K562 (cell line): ENCODE data around the gene ENSA. TPM values are rescaled to one million over a fixed set of nuclear protein-coding genes. Genes with fewer than 3 reads are reported as not detected.

Experiments used
- CHD7 ChIP-seq: fragments of 200-600 bp; sonication (generic); IDR thresholded peaks from one replicate; pipeline ENCODE4 v1.6.1; 2012; ENCODE audit warnings: mild to moderate bottlenecking, low read depth, low read length, inconsistent platforms
- KAT7 ChIP-seq: sonication (generic); formaldehyde crosslinking; IDR thresholded peaks from 2 replicates; pipeline ENCODE4 v1.8.0; 2022; ENCODE audit warnings: missing genetic modification reagents, mild to moderate bottlenecking, borderline replicate concordance
- NFE2 ChIP-seq: IDR thresholded peaks from 2 replicates; pipeline ENCODE4 v1.6.1; 2014; ENCODE audit warnings: antibody characterized with exemption, low read depth
- PCBP2 ChIP-seq: fragments of 200-400 bp; formaldehyde crosslinking; IDR thresholded peaks from 2 replicates; pipeline ENCODE4 v1.6.1; 2018; ENCODE audit warnings: low read length, low read depth, mild to moderate bottlenecking, moderate library complexity; ENCODE audit not compliant: poor library complexity, severe bottlenecking
- POLR2AphosphoS5 ChIP-seq: IDR thresholded peaks from 2 replicates; pipeline ENCODE4 v1.6.1; 2011; ENCODE audit warnings: mild to moderate bottlenecking, low read depth, low read length, moderate library complexity; ENCODE audit not compliant: control insufficient read depth, insufficient read depth
- WHSC1 ChIP-seq: IDR thresholded peaks from one replicate; pipeline ENCODE4 v1.6.1; 2012; ENCODE audit warnings: low read length, control low read depth, inconsistent platforms
- polyA plus RNA-seq, 8 experiments: library from polyadenylated mRNA; depleted of rRNA in 4 of 8; stranded (reverse) in 5 of 8; unstranded in 3 of 8; fragments of >200 nt; fragmentation: Nextera tagmentation in 2 of 8; fragmentation: Illumina TruSeq in 1 of 8; extraction: Ambion mirVana in 2 of 8; extraction: Trizol in 1 of 8; gene quantifications; 2 replicates each; pipeline versions ENCODE4 v1.2.1 to v1.2.3, GENCODE V29; 2011 to 2014; ENCODE audit warnings: inconsistent platforms in 1 of 8, missing spikeins in 1 of 8
- total RNA-seq, 7 experiments: library from RNA; depleted of rRNA in 6 of 7; stranded (reverse); fragments of >200 nt in 6 of 7; fragmentation: Illumina TruSeq in 2 of 7; extraction: Trizol in 2 of 7; gene quantifications; 2 replicates each; pipeline versions ENCODE4 v1.2.1 to v1.2.3, GENCODE V29; 2011 to 2021; ENCODE audit warnings: low replicate concordance in 1 of 7
- TF ChIP-seq, protein P1 (sequence below): fragments of 450-650 bp; formaldehyde crosslinking; IDR thresholded peaks from 2 replicates; pipeline ENCODE4 v1.4.0; 2020; ENCODE audit warnings: mild to moderate bottlenecking
- TF ChIP-seq, protein P2 (sequence below): conservative IDR thresholded peaks from 2 replicates; pipeline ENCODE4 v1.6.1; 2011; ENCODE audit warnings: low read depth, mild to moderate bottlenecking, low read length; ENCODE audit not compliant: control insufficient read depth

The ENSA gene
- total and polyA plus RNA-seq, 9 of the 15 experiments (the other 6 are each of a cell fraction or from before 2014, with no cell fraction given) = 68.1 to 605 (median 188) TPM

GRCh38 chr1:150629115-150629928 is at the start of gene ENSA (continued):
- TF ChIP-seq CHD7 (no peak), KAT7 (CRISPR knock-in tag) (no peak; the same call in 1 of the 2 replicates), NFE2 (no peak), PCBP2 (no peak), POLR2AphosphoS5 (peak; percentile 68; the same call in 1 of the 2 replicates), WHSC1 (no peak)
- TF ChIP-seq, protein P1, sequence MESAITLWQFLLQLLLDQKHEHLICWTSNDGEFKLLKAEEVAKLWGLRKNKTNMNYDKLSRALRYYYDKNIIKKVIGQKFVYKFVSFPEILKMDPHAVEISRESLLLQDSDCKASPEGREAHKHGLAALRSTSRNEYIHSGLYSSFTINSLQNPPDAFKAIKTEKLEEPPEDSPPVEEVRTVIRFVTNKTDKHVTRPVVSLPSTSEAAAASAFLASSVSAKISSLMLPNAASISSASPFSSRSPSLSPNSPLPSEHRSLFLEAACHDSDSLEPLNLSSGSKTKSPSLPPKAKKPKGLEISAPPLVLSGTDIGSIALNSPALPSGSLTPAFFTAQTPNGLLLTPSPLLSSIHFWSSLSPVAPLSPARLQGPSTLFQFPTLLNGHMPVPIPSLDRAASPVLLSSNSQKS = no peak
- TF ChIP-seq, protein P2, sequence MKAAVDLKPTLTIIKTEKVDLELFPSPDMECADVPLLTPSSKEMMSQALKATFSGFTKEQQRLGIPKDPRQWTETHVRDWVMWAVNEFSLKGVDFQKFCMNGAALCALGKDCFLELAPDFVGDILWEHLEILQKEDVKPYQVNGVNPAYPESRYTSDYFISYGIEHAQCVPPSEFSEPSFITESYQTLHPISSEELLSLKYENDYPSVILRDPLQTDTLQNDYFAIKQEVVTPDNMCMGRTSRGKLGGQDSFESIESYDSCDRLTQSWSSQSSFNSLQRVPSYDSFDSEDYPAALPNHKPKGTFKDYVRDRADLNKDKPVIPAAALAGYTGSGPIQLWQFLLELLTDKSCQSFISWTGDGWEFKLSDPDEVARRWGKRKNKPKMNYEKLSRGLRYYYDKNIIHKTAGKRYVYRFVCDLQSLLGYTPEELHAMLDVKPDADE = peak; percentile 20; the same call in 1 of the 2 replicates
